Measurements from ENCODE around the gene LCOR.
A peak's percentile ranks its signal among the peaks of the same experiment; 100 is the strongest.
"Not testable (repeated sequence)": the region's sequence is repeated elsewhere in the genome, so short reads cannot be mapped to it uniquely, and the experiment has no call there.

Gene LCOR

GRCh38 chr10:97033841-97034240, 201.7 kb downstream of the LCOR start:
- not testable (repeated sequence) for DNase-seq (ENCODE audit: low spot score)

DNA sequence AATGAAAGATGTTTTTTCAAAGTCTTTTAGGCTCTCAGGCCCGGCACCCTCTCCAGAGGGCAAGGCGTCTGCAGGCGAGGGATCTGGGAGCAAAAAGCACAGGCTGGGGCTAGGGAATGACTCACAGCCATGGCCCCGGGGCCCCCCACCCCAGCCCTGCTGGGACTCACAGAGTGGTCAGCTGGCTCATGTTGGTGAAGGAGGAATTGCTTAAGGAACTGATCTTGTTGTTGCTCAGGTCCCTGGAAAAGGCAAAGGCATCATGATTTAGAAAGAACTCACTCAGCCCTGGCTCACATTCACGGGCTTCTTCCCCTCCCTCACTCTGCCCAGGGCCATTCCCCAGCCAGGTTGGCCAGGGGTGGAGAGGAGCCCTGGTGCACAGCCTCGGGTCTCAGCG, 202.2 kb downstream of the LCOR start:
- no peak for DNase-seq (ENCODE audit: low spot score)

DNA sequence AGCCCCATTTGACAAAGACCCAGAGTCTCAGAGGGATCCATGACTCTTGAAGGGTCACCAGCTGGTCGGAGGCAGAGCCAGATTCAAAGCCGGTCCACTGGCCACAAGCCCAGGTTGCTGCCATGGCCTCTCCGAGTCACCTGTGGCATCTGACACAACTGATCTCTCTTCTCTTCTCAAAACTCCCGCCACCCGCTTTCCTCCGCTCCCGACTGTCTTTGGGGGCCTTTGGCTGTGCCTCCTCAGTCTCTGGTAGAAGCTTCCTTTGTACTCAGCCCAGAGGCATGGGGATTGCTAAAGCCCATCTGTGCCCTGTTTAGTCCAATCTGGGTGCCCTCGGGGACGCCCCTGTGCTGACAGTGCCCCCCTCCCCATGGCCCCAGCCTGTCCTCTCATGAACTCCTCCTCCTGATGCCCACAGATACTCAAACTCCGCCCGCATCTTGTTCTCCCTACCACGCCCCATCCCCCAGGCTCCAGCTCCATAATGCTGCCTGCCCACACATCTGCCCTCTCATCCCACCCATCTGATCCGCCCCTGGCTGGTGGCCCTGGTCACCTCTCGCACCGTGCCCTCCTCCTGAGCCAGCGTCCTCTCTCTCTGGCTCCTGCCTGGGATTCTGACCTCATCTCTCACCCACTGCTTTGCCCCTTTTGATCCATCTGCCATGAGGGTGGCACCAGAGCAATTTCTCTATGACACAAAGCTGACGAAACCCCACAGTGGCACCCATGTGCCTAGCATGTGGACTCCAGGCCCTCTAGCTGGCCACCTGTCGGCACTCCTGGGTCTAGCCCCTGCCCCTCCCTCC, 203.1 kb downstream of the LCOR start:
- DNase-seq (ENCODE audit: low spot score): no peak

- DNase-seq (ENCODE audit: low spot score): peak; percentile 92
Observed at GRCh38 chr10:97037365-97038361, 205.6 kb downstream of the LCOR start.

DNA sequence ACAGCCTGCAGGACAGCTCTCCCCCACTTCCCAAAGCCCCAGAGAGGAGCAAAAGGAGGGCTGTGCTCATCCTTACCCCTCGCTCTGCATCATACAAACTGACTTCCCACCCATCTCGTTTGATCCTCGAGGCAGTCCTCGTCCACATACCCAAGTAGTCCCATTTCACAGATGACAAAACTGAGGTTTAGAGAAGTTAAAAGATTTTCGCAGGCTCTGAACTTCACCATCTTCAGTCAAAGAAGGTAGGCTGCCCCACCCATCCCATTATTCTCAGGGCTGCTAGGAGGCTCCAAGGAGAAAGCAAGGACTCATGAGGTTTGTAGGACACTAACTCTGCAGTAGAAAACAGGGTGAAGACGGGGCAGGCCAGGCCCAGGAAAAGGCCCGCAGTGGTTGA, 206.6 kb downstream of the LCOR start:
- no peak for DNase-seq (ENCODE audit: low spot score)

GRCh38 chr10:97039538-97040247, 207.6 kb downstream of the LCOR start:
- no peak for DNase-seq (ENCODE audit: low spot score)

GRCh38 chr10:97040248-97040584, 208.1 kb downstream of the LCOR start:
- no peak for DNase-seq (ENCODE audit: low spot score)

- DNase-seq (ENCODE audit: low spot score): no peak
Observed at GRCh38 chr10:97040706-97041105, 208.6 kb downstream of the LCOR start.

DNA sequence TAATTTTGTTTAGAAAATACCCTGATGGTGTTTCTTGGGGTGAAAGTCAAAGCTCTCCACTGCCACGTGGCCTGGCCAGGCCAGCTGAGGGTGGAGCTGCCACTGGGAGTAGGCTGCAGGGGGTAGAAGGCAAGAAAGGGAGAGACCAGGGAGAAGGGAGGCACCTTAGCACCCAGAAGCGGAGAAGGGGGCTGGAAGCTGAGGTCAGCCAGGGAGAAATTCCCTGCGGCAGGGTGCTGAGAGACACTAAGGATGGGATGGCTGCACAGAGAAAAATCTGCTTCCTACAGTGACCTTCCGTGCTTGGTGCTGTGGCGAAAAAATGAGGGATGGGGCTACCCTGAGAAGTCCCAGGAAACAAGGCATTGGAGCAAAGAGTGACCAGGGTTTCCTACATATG, 210.0 kb downstream of the LCOR start:
- no peak for DNase-seq (ENCODE audit: low spot score)

- no peak for DNase-seq (ENCODE audit: low spot score)
Observed at GRCh38 chr10:97042716-97043562, 210.8 kb downstream of the LCOR start.

DNA sequence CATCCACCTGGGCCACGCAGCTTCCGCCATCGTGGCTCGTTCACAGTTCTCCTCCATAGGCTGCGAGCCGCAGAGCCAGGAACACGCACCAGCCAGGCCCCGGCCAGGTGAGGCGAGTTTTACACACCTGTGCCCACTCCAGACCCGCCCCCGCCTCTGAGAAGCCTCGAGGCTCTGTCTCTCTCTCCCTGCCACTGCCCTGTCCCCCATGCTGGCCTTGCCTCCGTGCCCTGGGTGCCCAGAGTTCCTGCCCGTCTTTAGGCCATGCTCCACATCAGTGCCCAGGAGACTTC, 211.4 kb downstream of the LCOR start:
- no peak for DNase-seq (ENCODE audit: low spot score)
